ENCODE data around the gene RBP5. TPM values are rescaled to one million over a fixed set of nuclear protein-coding genes. Genes with fewer than 3 reads are reported as not detected.
A peak's percentile ranks its signal among the peaks of the same experiment; 100 is the strongest.

Gene RBP5
- total RNA-seq, 3 donors from 2014 or later: 2.2 to 3.8 (median 2.5) TPM

- no peak for ATAC-seq
- no peak for TF ChIP-seq CTCF (IDR thresholded peaks at IDR 0.05)
- Histone ChIP-seq H3K4me3 (no peak overlapping the region), H3K36me3 (ENCODE audit: low read depth) (no peaks in the 10 kb centered on the region), H3K4me1 (ENCODE audit: low read depth) (no peaks in the 10 kb centered on the region), H3K9me3 (no peaks in the 10 kb centered on the region)
- DNase-seq: no peak
- intact Hi-C loops (cut with DNase I, micrococcal nuclease): no loop called here
Measured at GRCh38 chr12:7158781-7159609, 30.3 kb upstream of the RBP5 start.

DNA sequence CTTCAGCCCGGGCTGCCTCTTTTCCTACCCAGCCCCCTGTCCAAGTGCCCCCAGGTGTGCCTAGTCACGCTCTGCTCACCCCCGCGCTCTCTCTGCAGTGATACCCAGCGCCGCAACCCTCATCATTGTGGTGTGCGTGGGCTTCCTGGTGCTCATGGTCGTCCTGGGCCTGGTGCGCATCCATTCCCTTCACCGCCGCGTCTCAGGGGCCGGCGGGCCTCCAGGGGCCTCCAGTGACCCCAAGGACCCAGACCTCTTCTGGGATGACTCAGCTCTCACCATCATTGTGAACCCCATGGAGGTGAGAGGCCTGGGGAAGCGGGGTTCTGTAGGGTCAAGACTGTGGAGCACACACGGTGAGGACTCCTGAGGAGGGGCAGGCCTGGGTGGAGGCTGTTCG, 28.7 kb upstream of the RBP5 start:
- intact Hi-C loops (cut with DNase I, micrococcal nuclease): no loop called here
- no peak for TF ChIP-seq CTCF (IDR thresholded peaks at IDR 0.05)
- no peak overlapping the region for H3K4me3 ChIP-seq

DNA sequence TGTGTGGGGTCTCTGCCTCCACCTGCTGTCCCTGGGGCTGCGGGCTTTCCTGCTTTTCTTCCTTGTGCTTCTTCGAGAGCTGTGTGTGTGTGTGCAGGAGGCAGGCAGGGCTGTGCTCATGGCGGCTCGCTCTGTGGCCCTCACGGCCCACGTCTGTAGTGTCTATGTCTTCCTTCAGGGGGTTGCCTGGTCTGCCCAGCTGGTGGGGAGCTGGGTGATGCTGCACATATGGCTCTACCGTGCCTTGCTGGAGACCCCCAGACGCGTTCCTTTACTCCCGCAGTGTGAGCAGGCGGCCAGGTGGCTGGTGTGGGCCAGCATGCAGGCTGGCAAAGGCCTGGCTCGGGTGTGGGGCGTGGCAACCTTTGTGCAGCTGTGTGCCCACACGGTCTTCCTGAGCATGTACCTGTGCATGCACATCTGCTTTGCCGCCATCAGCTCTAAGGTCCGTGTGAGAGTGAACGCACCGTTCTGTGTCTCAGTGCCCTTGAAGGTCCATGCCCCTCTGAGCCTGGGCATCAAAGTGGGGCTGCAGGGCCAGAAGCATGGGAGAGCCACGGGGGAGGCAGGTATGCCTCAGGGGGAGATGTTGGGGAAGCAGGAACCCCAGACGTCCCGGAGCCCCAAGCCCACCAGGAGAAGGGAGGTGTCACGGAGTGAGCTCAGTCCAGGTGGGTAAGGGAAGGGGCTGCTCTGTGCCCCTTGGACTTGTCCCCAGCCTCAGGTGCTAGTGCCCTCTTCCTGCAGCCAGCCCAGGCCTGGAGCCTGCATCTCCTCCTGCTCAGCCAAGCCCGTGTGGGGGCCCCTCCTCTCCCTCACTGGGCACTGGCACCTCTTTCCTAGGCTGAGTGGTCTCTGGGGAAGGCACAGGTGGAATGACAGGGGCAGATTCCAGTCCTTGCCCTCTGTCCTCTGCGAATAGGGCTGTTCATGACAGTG, 27.8 kb upstream of the RBP5 start:
- no peak for ATAC-seq
- DNase-seq: no peak
- H3K9me3 ChIP-seq: no peaks in the 10 kb centered on the region
- no peaks in the 10 kb centered on the region for H3K36me3 ChIP-seq (ENCODE audit: low read depth)
- intact Hi-C loops (cut with DNase I, micrococcal nuclease): no loop called here
- H3K4me3 ChIP-seq: no peak overlapping the region
- H3K4me1 ChIP-seq (ENCODE audit: low read depth): no peaks in the 10 kb centered on the region
- TF ChIP-seq CTCF (IDR thresholded peaks at IDR 0.05): no peak

More for the DNA sequence above, 28.7 kb upstream of the RBP5 start:
- H3K36me3 ChIP-seq (ENCODE audit: low read depth): no peaks in the 10 kb centered on the region
- no peaks in the 10 kb centered on the region for H3K4me1 ChIP-seq (ENCODE audit: low read depth)
- ATAC-seq (no peak), DNase-seq (no peak)
- no peaks in the 10 kb centered on the region for H3K9me3 ChIP-seq

GRCh38 chr12:7155471-7156034, 26.9 kb upstream of the RBP5 start:
- intact Hi-C loops (cut with DNase I, micrococcal nuclease): no loop called here
- DNase-seq: no peak
- no peak for TF ChIP-seq CTCF (IDR thresholded peaks at IDR 0.05)
- H3K4me1 ChIP-seq (ENCODE audit: low read depth): no peaks in the 10 kb centered on the region
- no peaks in the 10 kb centered on the region for H3K36me3 ChIP-seq (ENCODE audit: low read depth)
- no peak overlapping the region for H3K4me3 ChIP-seq
- no peaks in the 10 kb centered on the region for H3K9me3 ChIP-seq
- ATAC-seq: peak; percentile 16

GRCh38 chr12:7154901-7155470, 26.3 kb upstream of the RBP5 start:
- intact Hi-C loops (cut with DNase I, micrococcal nuclease): no loop called here
- no peak for TF ChIP-seq CTCF (IDR thresholded peaks at IDR 0.05)
- no peak for DNase-seq
- no peak for ATAC-seq
- no peaks in the 10 kb centered on the region for H3K36me3 ChIP-seq (ENCODE audit: low read depth)
- H3K4me3 ChIP-seq: no peak overlapping the region
- H3K9me3 ChIP-seq: no peaks in the 10 kb centered on the region
- no peaks in the 10 kb centered on the region for H3K4me1 ChIP-seq (ENCODE audit: low read depth)

Data from mucosa of descending colon (tissue), 3 donors.